ENCODE results near the gene RHBDD2. TPM values are rescaled to one million over a fixed set of nuclear protein-coding genes. Genes with fewer than 3 reads are reported as not detected.
"Not testable (repeated sequence)": the region's sequence is repeated elsewhere in the genome, so short reads cannot be mapped to it uniquely, and the experiment has no call there.

RHBDD2 gene
- total RNA-seq, 3 donors from 2014 or later = 36.6 to 47.7 (median 39.0) TPM

DNA sequence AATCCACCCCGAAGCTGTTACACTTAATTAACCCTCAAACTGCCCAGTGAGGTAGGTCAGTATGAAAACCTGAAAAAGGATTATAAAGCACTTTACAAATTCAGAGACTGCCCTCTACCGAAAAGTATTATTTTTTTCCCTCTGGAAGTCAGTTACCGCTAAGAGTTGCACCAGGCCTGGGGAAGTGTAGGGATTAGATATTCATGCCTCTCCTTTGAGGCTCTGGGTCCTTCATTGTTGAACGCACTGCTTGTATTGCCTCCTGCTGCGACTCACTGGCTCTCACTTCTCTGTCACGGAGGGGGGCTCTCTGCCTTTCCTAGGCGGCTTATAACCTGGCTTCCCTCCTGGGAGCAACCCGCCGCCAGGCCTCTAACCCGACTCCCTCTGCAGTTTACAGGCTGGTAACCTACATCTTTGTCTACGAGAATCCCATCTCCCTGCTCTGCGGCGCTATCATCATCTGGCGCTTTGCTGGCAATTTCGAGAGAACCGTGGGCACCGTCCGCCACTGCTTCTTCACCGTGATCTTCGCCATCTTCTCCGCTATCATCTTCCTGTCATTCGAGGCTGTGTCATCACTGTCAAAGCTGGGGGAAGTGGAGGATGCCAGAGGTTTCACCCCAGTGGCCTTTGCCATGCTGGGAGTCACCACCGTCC lies 2.7 kb downstream of the RHBDD2 start:
- no peaks in the 10 kb centered on the region for H3K9me3 ChIP-seq
- H3K27ac ChIP-seq = no peak overlapping the region
- peaks cover 4% of the 10 kb centered on the region for H3K36me3 ChIP-seq
- peaks cover 0 to 5% of the 10 kb centered on the region in 2 donors for H3K4me1 ChIP-seq
- no peaks in the 10 kb centered on the region for H3K27me3 ChIP-seq
- TF ChIP-seq, protein P1, sequence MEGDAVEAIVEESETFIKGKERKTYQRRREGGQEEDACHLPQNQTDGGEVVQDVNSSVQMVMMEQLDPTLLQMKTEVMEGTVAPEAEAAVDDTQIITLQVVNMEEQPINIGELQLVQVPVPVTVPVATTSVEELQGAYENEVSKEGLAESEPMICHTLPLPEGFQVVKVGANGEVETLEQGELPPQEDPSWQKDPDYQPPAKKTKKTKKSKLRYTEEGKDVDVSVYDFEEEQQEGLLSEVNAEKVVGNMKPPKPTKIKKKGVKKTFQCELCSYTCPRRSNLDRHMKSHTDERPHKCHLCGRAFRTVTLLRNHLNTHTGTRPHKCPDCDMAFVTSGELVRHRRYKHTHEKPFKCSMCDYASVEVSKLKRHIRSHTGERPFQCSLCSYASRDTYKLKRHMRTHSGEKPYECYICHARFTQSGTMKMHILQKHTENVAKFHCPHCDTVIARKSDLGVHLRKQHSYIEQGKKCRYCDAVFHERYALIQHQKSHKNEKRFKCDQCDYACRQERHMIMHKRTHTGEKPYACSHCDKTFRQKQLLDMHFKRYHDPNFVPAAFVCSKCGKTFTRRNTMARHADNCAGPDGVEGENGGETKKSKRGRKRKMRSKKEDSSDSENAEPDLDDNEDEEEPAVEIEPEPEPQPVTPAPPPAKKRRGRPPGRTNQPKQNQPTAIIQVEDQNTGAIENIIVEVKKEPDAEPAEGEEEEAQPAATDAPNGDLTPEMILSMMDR (IDR thresholded peaks at IDR 0.05) = no peak
- TF ChIP-seq POLR2A (IDR thresholded peaks at IDR 0.05) = no peak
- no peak for TF ChIP-seq POLR2AphosphoS5 (IDR thresholded peaks at IDR 0.05)
- H3K4me3 ChIP-seq = no peak overlapping the region
- DNase-seq (ENCODE audit: low spot score in 2 of 2) = no peak
- intact Hi-C loops (cut with DNase I; ENCODE audit: low total_unique reads) = no loop called here

DNA sequence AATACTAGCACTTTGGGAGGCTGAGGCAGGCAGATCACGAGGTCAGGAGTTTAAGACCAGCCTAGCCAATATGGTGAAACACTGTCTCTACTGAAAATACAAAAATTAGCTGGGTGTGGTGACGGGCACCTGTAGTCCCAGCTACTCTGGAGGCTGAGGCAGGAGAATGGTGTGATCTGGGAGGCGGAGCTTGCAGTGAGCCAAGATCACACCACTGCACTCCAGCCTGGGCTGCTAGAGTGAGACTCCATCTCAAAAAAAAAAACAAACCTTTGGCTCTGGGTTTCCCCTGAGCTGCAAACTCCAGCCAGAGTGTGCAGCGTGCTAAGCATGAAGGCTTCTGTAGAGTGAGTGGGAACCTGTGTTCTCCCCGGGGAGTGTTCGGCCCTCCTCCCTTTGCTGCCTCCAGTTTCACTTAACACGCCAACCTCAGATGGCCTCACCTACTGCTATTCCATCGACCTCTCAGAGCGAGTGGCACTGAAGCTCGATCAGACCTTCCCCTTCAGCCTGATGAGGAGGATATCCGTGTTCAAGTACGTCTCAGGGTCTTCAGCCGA lies 4.5 kb downstream of the RHBDD2 start:
- H3K27ac ChIP-seq; H3K9me3 ChIP-seq; H3K36me3 ChIP-seq; H3K27me3 ChIP-seq; intact Hi-C loops (cut with DNase I; ENCODE audit: low total_unique reads); H3K4me3 ChIP-seq; DNase-seq (ENCODE audit: low spot score in 2 of 2); H3K4me1 ChIP-seq: not testable (repeated sequence)

DNA sequence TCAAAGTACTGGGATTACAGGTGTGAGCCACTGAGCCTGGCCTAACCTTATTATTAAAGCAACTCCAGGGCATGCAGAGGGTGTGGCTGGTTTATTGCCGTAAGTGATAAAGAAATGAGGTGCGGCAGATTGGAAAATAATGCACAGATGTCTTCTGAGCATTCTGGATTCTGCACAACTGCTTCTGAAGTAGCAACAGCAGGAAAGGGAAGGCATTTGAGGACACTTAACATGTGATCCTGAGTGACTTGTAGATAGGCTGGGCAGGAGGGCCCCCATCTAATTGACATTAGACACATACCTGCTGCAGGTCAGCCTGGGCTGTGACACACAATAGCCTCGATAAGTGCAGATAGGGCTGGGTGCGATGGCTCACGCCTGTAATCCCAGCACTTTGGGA lies 5.6 kb downstream of the RHBDD2 start:
- H3K27me3 ChIP-seq = no peaks in the 10 kb centered on the region
- H3K4me1 ChIP-seq = peaks cover 0 to 5% of the 10 kb centered on the region in 2 donors
- no peak overlapping the region for H3K27ac ChIP-seq
- H3K9me3 ChIP-seq = no peaks in the 10 kb centered on the region
- TF ChIP-seq POLR2A (IDR thresholded peaks at IDR 0.05) (no peak), POLR2AphosphoS5 (IDR thresholded peaks at IDR 0.05) (no peak)
- TF ChIP-seq, protein P1 (IDR thresholded peaks at IDR 0.05) = no peak
- no peak for DNase-seq (ENCODE audit: low spot score in 2 of 2)
- H3K36me3 ChIP-seq = peaks cover 4% of the 10 kb centered on the region
- intact Hi-C loops (cut with DNase I; ENCODE audit: low total_unique reads) = no loop called here
- no peak overlapping the region for H3K4me3 ChIP-seq

DNA sequence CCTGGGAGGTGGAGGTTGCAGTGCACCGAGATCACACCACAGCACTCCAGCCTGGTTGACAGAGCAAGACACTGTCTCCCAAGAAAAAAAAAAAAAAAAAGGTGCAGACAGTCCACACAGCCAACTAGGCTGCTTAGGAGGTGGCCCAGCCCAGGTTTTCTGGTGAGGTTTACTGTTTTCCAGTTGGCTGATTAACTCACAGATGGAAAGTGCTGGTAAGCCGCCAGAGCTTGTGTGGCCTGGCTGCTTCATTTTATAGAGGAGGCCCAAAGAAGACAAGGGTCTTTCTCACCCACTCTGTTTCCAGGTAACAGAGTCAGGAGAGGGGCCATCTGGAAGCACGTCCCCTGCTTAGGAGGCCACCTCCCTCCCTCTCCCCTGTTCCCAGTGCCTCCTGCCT lies 6.2 kb downstream of the RHBDD2 start:
- H3K36me3 ChIP-seq = peaks cover 4% of the 10 kb centered on the region

DNA sequence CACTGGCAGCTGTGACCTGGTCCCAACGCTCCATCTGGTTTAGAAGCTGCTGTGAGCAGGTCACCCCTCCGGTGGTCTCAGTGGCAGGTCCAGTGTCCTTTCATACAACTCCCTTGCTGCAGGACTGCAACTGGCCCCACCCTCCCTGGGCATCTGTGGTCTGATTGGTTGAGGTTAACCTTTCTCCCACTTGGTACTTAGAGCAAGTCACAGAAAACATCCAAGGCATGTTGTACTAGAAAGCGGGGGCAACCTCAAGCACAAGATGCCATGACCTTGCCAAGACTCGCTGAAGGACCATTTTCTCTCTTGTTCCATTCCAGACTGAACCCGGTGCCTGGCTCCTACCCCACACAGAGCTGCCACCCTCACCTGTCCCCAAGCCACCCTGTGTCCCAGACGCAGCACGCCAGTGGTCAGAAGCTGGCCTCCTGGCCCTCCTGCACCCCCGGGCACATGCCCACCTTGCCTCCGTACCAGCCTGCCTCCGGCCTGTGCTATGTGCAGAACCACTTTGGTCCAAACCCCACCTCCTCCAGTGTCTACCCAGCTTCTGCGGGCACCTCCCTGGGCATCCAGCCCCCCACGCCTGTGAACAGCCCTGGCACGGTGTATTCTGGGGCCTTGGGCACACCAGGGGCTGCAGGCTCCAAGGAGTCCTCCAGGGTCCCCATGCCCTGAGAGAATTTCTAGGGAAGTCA lies 9.0 kb downstream of the RHBDD2 start:
- intact Hi-C loops (cut with DNase I; ENCODE audit: low total_unique reads) = no loop called here

More for the DNA sequence above, 6.2 kb downstream of the RHBDD2 start:
- Histone ChIP-seq H3K27me3 (no peaks in the 10 kb centered on the region), H3K27ac (no peak overlapping the region), H3K9me3 (no peaks in the 10 kb centered on the region), H3K4me1 (peaks cover 0 to 5% of the 10 kb centered on the region in 2 donors), H3K4me3 (no peak overlapping the region)
- no peak for DNase-seq (ENCODE audit: low spot score in 2 of 2)
- intact Hi-C loops (cut with DNase I; ENCODE audit: low total_unique reads) = no loop called here
- TF ChIP-seq POLR2A (IDR thresholded peaks at IDR 0.05) (no peak), POLR2AphosphoS5 (IDR thresholded peaks at IDR 0.05) (no peak)
- TF ChIP-seq, protein P1 (IDR thresholded peaks at IDR 0.05) = no peak

More for the DNA sequence above, 9.0 kb downstream of the RHBDD2 start:
- Histone ChIP-seq H3K27me3 (no peaks in the 10 kb centered on the region), H3K36me3 (no peaks in the 10 kb centered on the region), H3K4me1 (peaks cover 0 to 5% of the 10 kb centered on the region in 2 donors), H3K9me3 (no peaks in the 10 kb centered on the region), H3K4me3 (no peak overlapping the region), H3K27ac (no peak overlapping the region)
- DNase-seq (ENCODE audit: low spot score in 2 of 2) = no peak
- no peak for TF ChIP-seq POLR2A (IDR thresholded peaks at IDR 0.05)
- TF ChIP-seq, protein P1 (IDR thresholded peaks at IDR 0.05) = no peak
- no peak for TF ChIP-seq POLR2AphosphoS5 (IDR thresholded peaks at IDR 0.05)

Measured in breast epithelium (tissue), 4 donors.